GM08714 (cell line): Measurements from ENCODE around the gene ZNF317.
"Not testable (repeated sequence)": the region's sequence is repeated elsewhere in the genome, so short reads cannot be mapped to it uniquely, and the experiment has no call there.

Experiments
- H3K4me3 ChIP-seq: fragments of 200-500 bp; sonication (Bioruptor generic); 2 replicates; pipeline ENCODE4 v1.5.1; 2014; ENCODE audit warnings: mild to moderate bottlenecking, low read length, inconsistent platforms
- ZNF274 ChIP-seq: IDR thresholded peaks from 2 replicates; pipeline ENCODE4 v1.6.1; 2012; ENCODE audit warnings: mild to moderate bottlenecking, low read depth, low read length

Gene ZNF317

GRCh38 chr19:9150650-9151049 lies 10.5 kb downstream of the ZNF317 start:
- TF ChIP-seq ZNF274, result no peak

GRCh38 chr19:9151367-9151766 lies 11.2 kb downstream of the ZNF317 start:
- no peak for TF ChIP-seq ZNF274
- no peak overlapping the region for H3K4me3 ChIP-seq

More at GRCh38 chr19:9150650-9151049, 10.5 kb downstream of the ZNF317 start:
- no peak overlapping the region for H3K4me3 ChIP-seq

GRCh38 chr19:9155591-9155990 lies 15.4 kb downstream of the ZNF317 start:
- H3K4me3 ChIP-seq, result no peak overlapping the region
- no peak for TF ChIP-seq ZNF274

GRCh38 chr19:9156304-9156703 lies 16.1 kb downstream of the ZNF317 start:
- TF ChIP-seq ZNF274, result no peak

GRCh38 chr19:9159891-9160290 lies 19.7 kb downstream of the ZNF317 start:
- H3K4me3 ChIP-seq, result no peak overlapping the region
- TF ChIP-seq ZNF274, result no peak

More at GRCh38 chr19:9156304-9156703, 16.1 kb downstream of the ZNF317 start:
- no peak overlapping the region for H3K4me3 ChIP-seq

- TF ChIP-seq ZNF274, result peak; percentile 82
- H3K4me3 ChIP-seq, result no peak overlapping the region
Measured at GRCh38 chr19:9161427-9161826, 21.2 kb downstream of the ZNF317 start.

GRCh38 chr19:9165261-9165660 lies 25.1 kb downstream of the ZNF317 start:
- no peak overlapping the region for H3K4me3 ChIP-seq
- no peak for TF ChIP-seq ZNF274

GRCh38 chr19:9166846-9167245 lies 26.6 kb downstream of the ZNF317 start:
- no peak overlapping the region for H3K4me3 ChIP-seq
- TF ChIP-seq ZNF274, result no peak

- H3K4me3 ChIP-seq, result no peak overlapping the region
- TF ChIP-seq ZNF274, result no peak
Measured at GRCh38 chr19:9171393-9171991, 31.3 kb downstream of the ZNF317 start.

- H3K4me3 ChIP-seq, result no peak overlapping the region
- no peak for TF ChIP-seq ZNF274
Measured at GRCh38 chr19:9175326-9175725, 35.1 kb downstream of the ZNF317 start.

GRCh38 chr19:9178901-9179300 lies 38.7 kb downstream of the ZNF317 start, which contains the start of gene OR7D2:
OR7D2 (plus strand) TSS chr19:9178979; CDS start chr19:9185782, 6,803 bp downstream.
- no peak for TF ChIP-seq ZNF274
- H3K4me3 ChIP-seq, result no peak within 1 kb of the TSS

- H3K4me3 ChIP-seq, result no peak overlapping the region
- TF ChIP-seq ZNF274, result no peak
Measured at GRCh38 chr19:9183000-9183399, 42.8 kb downstream of the ZNF317 start.

GRCh38 chr19:9187191-9187590 lies 47.0 kb downstream of the ZNF317 start:
- H3K4me3 ChIP-seq, result no peak overlapping the region
- TF ChIP-seq ZNF274, result no peak

GRCh38 chr19:9189535-9189934 lies 49.3 kb downstream of the ZNF317 start:
- no peak overlapping the region for H3K4me3 ChIP-seq
- TF ChIP-seq ZNF274, result no peak

- H3K4me3 ChIP-seq, result not testable (repeated sequence)
Measured at GRCh38 chr19:9198044-9198443, 57.8 kb downstream of the ZNF317 start.

- TF ChIP-seq ZNF274, result no peak
- no peak overlapping the region for H3K4me3 ChIP-seq
Measured at GRCh38 chr19:9205501-9206113, 65.4 kb downstream of the ZNF317 start.
